DMS153 (cell line): ENCODE results near the gene PHOSPHO1.
"Not testable (repeated sequence)": the region's sequence is repeated elsewhere in the genome, so short reads cannot be mapped to it uniquely, and the experiment has no call there.

Experiments
- DNase-seq: peaks from one replicate; lab custom pipeline; 2025; lab: John Stamatoyannopoulos, UW

The PHOSPHO1 gene

DNA sequence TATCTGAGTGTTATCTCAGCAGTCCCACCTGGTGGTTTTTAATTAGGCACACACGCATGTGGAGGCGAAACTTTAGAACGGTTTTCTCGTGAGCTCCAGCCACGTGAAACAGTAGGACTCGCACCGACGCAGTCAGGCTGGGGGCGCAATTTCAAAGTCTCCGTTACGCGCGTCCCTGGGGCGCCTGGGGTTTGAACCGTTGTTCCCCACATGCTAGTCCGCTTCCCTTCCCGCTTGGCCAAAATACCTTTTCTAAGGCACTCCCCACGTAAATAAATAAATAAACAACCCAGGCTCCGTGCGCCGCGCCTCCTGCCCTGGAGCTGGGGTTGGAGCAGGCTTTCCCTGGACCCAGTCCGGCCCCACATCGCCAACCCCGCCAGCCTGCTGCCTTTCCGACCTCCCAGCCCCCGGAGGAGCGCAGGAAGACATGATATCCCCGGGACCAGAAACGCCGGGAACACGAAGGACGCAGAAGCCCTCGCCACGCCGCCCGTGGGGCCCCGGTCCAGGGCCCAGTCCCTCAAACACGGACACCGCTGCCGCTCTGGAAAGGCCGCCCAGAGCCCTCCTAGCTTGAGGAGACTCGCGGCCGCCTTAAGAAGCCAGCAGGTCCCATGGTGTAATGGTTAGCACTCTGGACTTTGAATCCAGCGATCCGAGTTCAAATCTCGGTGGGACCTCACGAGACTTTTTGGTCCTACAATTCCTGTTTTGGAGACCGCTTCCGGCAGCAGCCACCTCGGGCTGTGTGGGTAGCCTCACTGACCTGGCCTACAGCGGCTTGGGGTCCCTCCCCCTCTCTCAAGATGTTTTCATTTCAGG lies 38.5 kb downstream of the PHOSPHO1 start:
- peak; percentile 90 for DNase-seq

DNA sequence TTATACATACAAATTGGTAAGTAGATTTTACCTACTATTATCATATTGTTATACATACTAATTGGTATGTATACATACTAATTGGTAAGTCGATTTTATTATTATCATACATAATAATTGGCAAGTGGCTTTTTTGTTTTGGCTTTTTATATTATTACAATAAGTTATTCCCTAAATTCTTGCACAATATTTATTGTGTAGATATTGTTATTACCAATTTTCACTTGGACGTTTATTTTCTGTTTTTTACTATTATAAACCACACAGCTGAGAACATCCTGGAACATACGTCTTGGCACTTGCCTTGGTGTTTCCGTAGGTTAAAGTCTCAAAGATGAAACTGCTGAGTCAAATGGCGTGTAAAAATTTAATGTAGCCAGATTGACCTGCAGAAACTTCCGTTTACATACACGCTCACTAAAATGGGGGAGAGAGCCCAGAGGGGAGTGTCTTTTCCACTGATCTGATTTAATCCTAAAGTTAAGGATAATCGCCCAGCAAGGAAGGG lies 39.1 kb downstream of the PHOSPHO1 start:
- DNase-seq = no peak

GRCh38 chr17:49190932-49191331 lies 39.7 kb downstream of the PHOSPHO1 start:
- DNase-seq = no peak

DNA sequence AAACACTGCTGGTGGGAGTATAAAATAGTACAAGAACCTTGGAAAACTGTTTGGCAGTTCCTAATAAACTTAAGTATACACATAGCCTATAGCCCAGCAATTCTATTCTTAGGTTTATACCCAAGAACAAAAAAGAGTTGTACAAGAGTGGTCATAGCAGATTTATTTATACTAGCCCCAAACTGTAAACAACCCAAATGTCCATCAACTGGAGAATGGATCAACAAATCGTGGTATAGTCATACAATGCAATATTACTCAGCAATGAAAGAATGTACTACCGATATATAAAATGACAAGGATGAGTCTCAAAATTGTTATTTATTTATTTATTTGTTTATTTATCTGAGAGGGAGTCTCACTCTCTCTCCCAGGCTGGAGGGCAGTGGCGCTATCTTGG lies 43.3 kb downstream of the PHOSPHO1 start:
- DNase-seq = no peak

DNA sequence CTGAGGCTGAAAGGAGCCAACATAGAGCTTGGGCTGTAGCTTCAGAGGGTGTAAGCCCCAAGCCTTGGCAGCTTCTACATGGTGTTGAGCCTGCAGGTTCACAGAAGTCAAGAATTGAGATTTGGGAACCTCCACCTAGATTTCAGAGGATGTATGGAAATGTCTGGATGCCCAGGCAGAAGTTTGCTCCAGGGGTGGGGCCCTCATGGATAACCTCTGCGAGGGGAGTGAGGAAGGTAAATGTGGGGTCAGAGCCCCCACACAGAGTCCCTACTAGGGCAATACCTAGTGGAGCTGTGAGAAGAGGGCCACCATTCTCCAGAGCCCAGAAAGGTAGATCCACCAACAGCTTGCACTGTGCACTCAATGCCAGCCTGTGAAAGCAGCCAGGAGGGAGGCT lies 45.2 kb downstream of the PHOSPHO1 start:
- DNase-seq = not testable (repeated sequence)

GRCh38 chr17:49184522-49184921 lies 46.1 kb downstream of the PHOSPHO1 start:
- not testable (repeated sequence) for DNase-seq

DNA sequence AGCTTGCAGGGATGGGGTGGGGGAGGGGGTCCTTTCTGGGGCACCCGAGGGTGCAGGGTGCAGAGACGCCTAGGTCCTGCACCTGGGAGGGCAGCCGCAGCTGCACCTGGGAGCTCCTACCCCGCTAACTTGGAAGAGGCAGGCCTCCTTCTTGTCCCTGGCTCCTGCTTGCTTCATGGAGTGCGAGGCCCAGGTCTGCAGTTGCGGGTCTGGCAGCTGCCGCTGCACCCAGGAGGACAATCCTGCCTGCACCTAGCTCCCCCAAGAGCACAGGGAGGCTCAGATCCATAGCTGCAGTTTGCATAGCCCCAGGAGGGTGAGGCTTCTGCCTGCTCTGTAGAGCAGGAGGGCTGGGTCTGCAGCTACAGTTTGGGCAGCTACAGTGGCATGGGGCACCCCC lies 46.8 kb downstream of the PHOSPHO1 start:
- no peak for DNase-seq

GRCh38 chr17:49183341-49183740 lies 47.2 kb downstream of the PHOSPHO1 start:
- no peak for DNase-seq

GRCh38 chr17:49180998-49181635 lies 49.5 kb downstream of the PHOSPHO1 start:
- DNase-seq = no peak

- DNase-seq = no peak
These were observed 50.3 kb downstream of the PHOSPHO1 start for GRCh38 chr17:49180303-49180702.

GRCh38 chr17:49175978-49176377 lies 54.6 kb downstream of the PHOSPHO1 start:
- not testable (repeated sequence) for DNase-seq
